HEK293T (cell line): ENCODE measurements around the gene SPRING1.

Source experiments
- BHLHE40 ChIP-seq: fragments of 450-650 bp; IDR thresholded peaks from 2 replicates; pipeline ENCODE4 v1.6.1; 2016; ENCODE audit warnings: mild to moderate bottlenecking, moderate library complexity, borderline replicate concordance
- FOXM1 ChIP-seq: fragments of 450-650 bp; IDR thresholded peaks from 2 replicates; pipeline ENCODE4 v1.6.1; 2017; ENCODE audit warnings: mild to moderate bottlenecking, borderline replicate concordance
- HDGF ChIP-seq: fragments of 450-650 bp; IDR thresholded peaks from 2 replicates; pipeline ENCODE4 v1.6.1; 2017; ENCODE audit warnings: antibody characterized with exemption, borderline replicate concordance
- L3MBTL2 ChIP-seq: fragments of 450-650 bp; conservative IDR thresholded peaks from 2 replicates; pipeline ENCODE4 v1.6.1; 2016; ENCODE audit warnings: mild to moderate bottlenecking
- PKNOX1 ChIP-seq: fragments of 450-650 bp; IDR thresholded peaks from 2 replicates; pipeline ENCODE4 v1.6.1; 2016
- SP1 ChIP-seq: fragments of 450-650 bp; IDR thresholded peaks from 2 replicates; pipeline ENCODE4 v1.6.1; 2017
- TARDBP ChIP-seq: fragments of 450-650 bp; IDR thresholded peaks from 2 replicates; pipeline ENCODE4 v1.6.1; 2016
- ZNF384 ChIP-seq: fragments of 450-650 bp; IDR thresholded peaks from 2 replicates; pipeline ENCODE4 v1.6.1; 2016

- TF ChIP-seq TARDBP: no peak
- TF ChIP-seq BHLHE40: no peak
- no peak for TF ChIP-seq FOXM1
- TF ChIP-seq SP1: no peak
- no peak for TF ChIP-seq ZNF384
- no peak for TF ChIP-seq L3MBTL2
- TF ChIP-seq PKNOX1: no peak
- TF ChIP-seq HDGF: no peak
Observed at GRCh38 chr12:116695464-116695725, 42.5 kb downstream of the SPRING1 start.
